ENCODE measurements around the gene COL6A5. TPM values are rescaled to one million over a fixed set of nuclear protein-coding genes. Genes with fewer than 3 reads are reported as not detected.
"Not testable (repeated sequence)": the region's sequence is repeated elsewhere in the genome, so short reads cannot be mapped to it uniquely, and the experiment has no call there.

COL6A5 gene
- total RNA-seq, 2 experiments from 2014 or later = not detected

- H3K36me3 Mint-ChIP-seq = no peaks in the 10 kb centered on the region
- no peaks in the 10 kb centered on the region for H3K27me3 Mint-ChIP-seq
- no peak overlapping the region for H3K27ac Mint-ChIP-seq
- H3K9me3 Mint-ChIP-seq = no peaks in the 10 kb centered on the region
- intact Hi-C loops (cut with micrococcal nuclease) = no loop called here
- DNase-seq = no peak
- H3K4me1 Mint-ChIP-seq (ENCODE audit: low read depth) = no peaks in the 10 kb centered on the region
- ChIA-PET CTCF (interaction anchor here (1.4 kb wide), 1 partner anchor 9 kb away, joined by 3 read pairs; no protein-coding TSS in a partner anchor), POLR2A (no interaction called here)
- no peak overlapping the region for H3K4me3 Mint-ChIP-seq
These were observed 46.8 kb downstream of the COL6A5 start for GRCh38 chr3:130392266-130392665.

- intact Hi-C loops (cut with micrococcal nuclease) = no loop called here
These were observed 48.1 kb downstream of the COL6A5 start for GRCh38 chr3:130393594-130393993.

GRCh38 chr3:130395331-130395730 is 49.9 kb downstream of the COL6A5 start:
- intact Hi-C loops (cut with micrococcal nuclease) = no loop called here
- H3K27ac Mint-ChIP-seq = no peak overlapping the region
- CTCF ChIA-PET = no interaction called here
- POLR2A ChIA-PET = no interaction called here
- no peak for DNase-seq
- H3K36me3 Mint-ChIP-seq = no peaks in the 10 kb centered on the region
- H3K9me3 Mint-ChIP-seq = no peaks in the 10 kb centered on the region
- no peaks in the 10 kb centered on the region for H3K4me1 Mint-ChIP-seq (ENCODE audit: low read depth)
- no peak overlapping the region for H3K4me3 Mint-ChIP-seq
- H3K27me3 Mint-ChIP-seq = peaks cover 3% of the 10 kb centered on the region

More at GRCh38 chr3:130393594-130393993, 48.1 kb downstream of the COL6A5 start:
- Mint-ChIP-seq H3K9me3 (no peaks in the 10 kb centered on the region), H3K27ac (no peak overlapping the region), H3K27me3 (no peaks in the 10 kb centered on the region), H3K4me1 (ENCODE audit: low read depth) (no peaks in the 10 kb centered on the region), H3K36me3 (no peaks in the 10 kb centered on the region), H3K4me3 (no peak overlapping the region)
- DNase-seq = no peak
- ChIA-PET CTCF (interaction anchor here (0.6 to 1.4 kb wide), 2 partner anchors 11 to 1923 kb away, joined by 3 read pairs; no protein-coding TSS in a partner anchor), POLR2A (no interaction called here)

DNA sequence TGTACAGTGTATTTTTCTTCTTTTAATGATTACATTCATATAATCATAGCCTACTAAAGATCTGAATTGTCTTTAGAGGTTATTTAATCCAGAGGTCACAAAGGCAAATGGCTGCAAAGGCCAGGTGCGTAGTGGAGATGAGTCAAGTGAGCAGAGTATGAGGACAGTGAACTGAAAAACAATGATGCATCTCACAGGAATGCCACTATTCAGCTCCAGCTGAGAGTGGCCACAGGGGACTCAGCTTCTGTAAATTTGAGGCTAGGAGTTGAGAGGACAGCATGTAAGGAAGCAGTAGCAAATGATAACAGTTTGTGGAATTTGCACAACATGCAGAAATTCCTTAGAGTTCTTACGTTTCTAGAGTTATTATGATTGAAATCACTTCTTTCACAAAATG is 50.4 kb downstream of the COL6A5 start:
- H3K9me3 Mint-ChIP-seq = no peaks in the 10 kb centered on the region
- no peak overlapping the region for H3K4me3 Mint-ChIP-seq
- no peaks in the 10 kb centered on the region for H3K4me1 Mint-ChIP-seq (ENCODE audit: low read depth)
- ChIA-PET POLR2A (no interaction called here), CTCF (no interaction called here)
- H3K27ac Mint-ChIP-seq = no peak overlapping the region
- no peak for DNase-seq
- intact Hi-C loops (cut with micrococcal nuclease) = no loop called here
- H3K36me3 Mint-ChIP-seq = no peaks in the 10 kb centered on the region
- H3K27me3 Mint-ChIP-seq = peaks cover 3% of the 10 kb centered on the region

GRCh38 chr3:130404401-130404800 is 58.9 kb downstream of the COL6A5 start:
- H3K27ac Mint-ChIP-seq = no peak overlapping the region
- DNase-seq = no peak
- CTCF ChIA-PET = no interaction called here
- H3K4me1 Mint-ChIP-seq (ENCODE audit: low read depth) = no peaks in the 10 kb centered on the region
- peaks cover 5% of the 10 kb centered on the region for H3K27me3 Mint-ChIP-seq
- H3K36me3 Mint-ChIP-seq = no peaks in the 10 kb centered on the region
- peaks cover 11% of the 10 kb centered on the region for H3K9me3 Mint-ChIP-seq
- H3K4me3 Mint-ChIP-seq = no peak overlapping the region
- POLR2A ChIA-PET = no interaction called here
- intact Hi-C loops (cut with micrococcal nuclease) = no loop called here

DNA sequence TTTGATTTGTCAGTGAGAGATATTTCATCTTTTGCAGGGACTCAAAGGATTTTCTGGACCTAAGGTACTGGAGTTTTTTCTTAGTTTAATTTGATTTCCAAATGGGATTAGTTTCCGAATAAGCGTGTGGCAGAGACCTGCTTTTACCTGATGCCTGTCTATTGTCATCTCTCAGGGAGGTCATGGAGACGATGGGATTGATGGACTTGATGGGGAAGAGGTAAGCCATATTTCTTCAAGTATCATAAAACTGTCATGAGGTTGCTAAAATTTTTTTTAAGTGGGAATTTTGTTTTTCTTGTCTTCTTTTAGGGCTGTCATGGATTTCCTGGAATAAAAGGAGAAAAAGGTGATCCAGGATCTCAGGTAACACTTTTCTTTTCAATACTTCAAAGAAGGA is 60.5 kb downstream of the COL6A5 start:
- intact Hi-C loops (cut with micrococcal nuclease) = no loop called here
- Mint-ChIP-seq H3K36me3 (no peaks in the 10 kb centered on the region), H3K9me3 (peaks cover 13% of the 10 kb centered on the region), H3K4me3 (no peak overlapping the region), H3K4me1 (ENCODE audit: low read depth) (no peaks in the 10 kb centered on the region), H3K27ac (no peak overlapping the region), H3K27me3 (peaks cover 8% of the 10 kb centered on the region)
- CTCF ChIA-PET = no interaction called here
- DNase-seq = no peak
- POLR2A ChIA-PET = no interaction called here

DNA sequence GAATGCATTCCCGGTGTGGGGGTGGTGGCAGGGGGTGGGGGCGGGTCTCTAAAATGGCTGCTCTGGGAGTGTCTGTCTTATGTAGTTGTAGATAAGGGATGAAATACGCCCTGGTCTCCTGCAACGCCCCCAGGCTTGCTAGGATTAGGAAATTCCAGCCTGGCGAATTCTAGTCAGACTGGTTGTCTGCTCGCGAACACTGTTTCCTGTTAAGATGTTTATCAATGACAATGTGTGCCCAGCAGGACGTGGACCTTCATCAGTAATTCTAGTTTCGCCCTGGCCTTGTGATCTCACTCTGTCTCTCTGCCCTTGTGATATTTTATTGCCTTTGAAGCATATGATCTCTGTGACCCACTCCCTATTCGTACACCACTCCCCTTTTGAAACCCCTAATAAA is 62.8 kb downstream of the COL6A5 start:
- intact Hi-C loops (cut with micrococcal nuclease); H3K27me3 Mint-ChIP-seq; H3K27ac Mint-ChIP-seq; POLR2A ChIA-PET; CTCF ChIA-PET; H3K36me3 Mint-ChIP-seq; DNase-seq; H3K4me1 Mint-ChIP-seq (ENCODE audit: low read depth); H3K4me3 Mint-ChIP-seq: not testable (repeated sequence)
- peaks cover 13% of the 10 kb centered on the region for H3K9me3 Mint-ChIP-seq

GRCh38 chr3:130411320-130411719 is 65.8 kb downstream of the COL6A5 start:
- H3K27me3 Mint-ChIP-seq = peaks cover 4% of the 10 kb centered on the region
- no peak for DNase-seq
- H3K4me3 Mint-ChIP-seq = no peak overlapping the region
- H3K36me3 Mint-ChIP-seq = no peaks in the 10 kb centered on the region
- intact Hi-C loops (cut with micrococcal nuclease) = no loop called here
- no peak overlapping the region for H3K27ac Mint-ChIP-seq
- ChIA-PET CTCF (no interaction called here), POLR2A (no interaction called here)
- H3K9me3 Mint-ChIP-seq = peaks cover 13% of the 10 kb centered on the region
- H3K4me1 Mint-ChIP-seq (ENCODE audit: low read depth) = no peaks in the 10 kb centered on the region

GRCh38 chr3:130412991-130413560 is 67.6 kb downstream of the COL6A5 start:
- peaks cover 11% of the 10 kb centered on the region for H3K9me3 Mint-ChIP-seq
- no peaks in the 10 kb centered on the region for H3K36me3 Mint-ChIP-seq
- no peaks in the 10 kb centered on the region for H3K4me1 Mint-ChIP-seq (ENCODE audit: low read depth)
- H3K27me3 Mint-ChIP-seq = peaks cover 4% of the 10 kb centered on the region
- ChIA-PET CTCF (no interaction called here), POLR2A (no interaction called here)
- no peak for DNase-seq
- intact Hi-C loops (cut with micrococcal nuclease) = no loop called here
- no peak overlapping the region for H3K27ac Mint-ChIP-seq
- no peak overlapping the region for H3K4me3 Mint-ChIP-seq

GRCh38 chr3:130414457-130414856 is 69.0 kb downstream of the COL6A5 start:
- Mint-ChIP-seq H3K4me1 (ENCODE audit: low read depth) (no peaks in the 10 kb centered on the region), H3K9me3 (peaks cover 2% of the 10 kb centered on the region), H3K4me3 (no peak overlapping the region), H3K27ac (no peak overlapping the region), H3K36me3 (no peaks in the 10 kb centered on the region), H3K27me3 (peaks cover 4% of the 10 kb centered on the region)
- no peak for DNase-seq
- intact Hi-C loops (cut with micrococcal nuclease) = no loop called here
- ChIA-PET CTCF (no interaction called here), POLR2A (no interaction called here)

- no peaks in the 10 kb centered on the region for H3K27me3 Mint-ChIP-seq
- CTCF ChIA-PET = no interaction called here
- no peak overlapping the region for H3K27ac Mint-ChIP-seq
- no peak for DNase-seq
- no peaks in the 10 kb centered on the region for H3K36me3 Mint-ChIP-seq
- no peaks in the 10 kb centered on the region for H3K4me1 Mint-ChIP-seq (ENCODE audit: low read depth)
- POLR2A ChIA-PET = no interaction called here
- no peak overlapping the region for H3K4me3 Mint-ChIP-seq
- no peaks in the 10 kb centered on the region for H3K9me3 Mint-ChIP-seq
- intact Hi-C loops (cut with micrococcal nuclease) = no loop called here
These were observed 75.0 kb downstream of the COL6A5 start for GRCh38 chr3:130420466-130420865.

GRCh38 chr3:130423064-130423463 is 77.6 kb downstream of the COL6A5 start:
- Mint-ChIP-seq H3K27me3 (no peaks in the 10 kb centered on the region), H3K27ac (no peak overlapping the region), H3K4me3 (no peak overlapping the region), H3K36me3 (no peaks in the 10 kb centered on the region), H3K4me1 (ENCODE audit: low read depth) (no peaks in the 10 kb centered on the region), H3K9me3 (no peaks in the 10 kb centered on the region)
- DNase-seq = no peak
- ChIA-PET POLR2A (no interaction called here), CTCF (no interaction called here)
- intact Hi-C loops (cut with micrococcal nuclease) = no loop called here

DNA sequence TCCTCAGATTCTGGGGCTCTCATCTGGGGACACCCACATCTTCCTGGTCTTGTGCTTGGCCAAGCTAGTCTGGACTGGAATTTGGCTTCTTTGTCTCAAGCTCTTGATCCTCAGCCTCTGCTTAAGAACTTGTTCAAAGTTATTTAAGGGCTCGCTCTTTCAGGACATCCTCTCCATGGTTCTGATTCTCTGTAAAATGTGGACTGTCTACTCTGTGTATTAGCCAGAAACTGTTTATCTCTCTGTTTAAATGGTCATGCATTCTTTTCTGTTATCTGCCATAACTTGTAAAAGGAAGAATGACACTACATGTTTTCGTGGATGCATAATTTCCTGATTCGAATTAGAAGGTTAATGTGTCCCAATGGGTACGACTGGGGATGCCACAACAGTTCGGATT is 79.4 kb downstream of the COL6A5 start:
- H3K27me3 Mint-ChIP-seq = no peaks in the 10 kb centered on the region
- H3K4me3 Mint-ChIP-seq = no peak overlapping the region
- ChIA-PET CTCF (no interaction called here), POLR2A (no interaction called here)
- no peak for DNase-seq
- H3K9me3 Mint-ChIP-seq = no peaks in the 10 kb centered on the region
- intact Hi-C loops (cut with micrococcal nuclease) = no loop called here
- no peak overlapping the region for H3K27ac Mint-ChIP-seq
- H3K36me3 Mint-ChIP-seq = no peaks in the 10 kb centered on the region
- no peaks in the 10 kb centered on the region for H3K4me1 Mint-ChIP-seq (ENCODE audit: low read depth)

GRCh38 chr3:130425484-130425883 is 80.0 kb downstream of the COL6A5 start:
- intact Hi-C loops (cut with micrococcal nuclease) = no loop called here
- POLR2A ChIA-PET = no interaction called here
- DNase-seq = no peak

More at GRCh38 chr3:130425484-130425883, 80.0 kb downstream of the COL6A5 start:
- no peaks in the 10 kb centered on the region for H3K4me1 Mint-ChIP-seq (ENCODE audit: low read depth)
- H3K27me3 Mint-ChIP-seq = no peaks in the 10 kb centered on the region
- H3K4me3 Mint-ChIP-seq = no peak overlapping the region
- H3K36me3 Mint-ChIP-seq = no peaks in the 10 kb centered on the region
- no peaks in the 10 kb centered on the region for H3K9me3 Mint-ChIP-seq
- CTCF ChIA-PET = no interaction called here
- no peak overlapping the region for H3K27ac Mint-ChIP-seq

Measured in activated CD4-positive, alpha-beta memory T cell treated with anti-CD3 and anti-CD28 coated beads for 36 hours (primary cell).